Measurements from ENCODE around the gene TMEM167B.
"Not testable (repeated sequence)": the region's sequence is repeated elsewhere in the genome, so short reads cannot be mapped to it uniquely, and the experiment has no call there.

The TMEM167B gene

GRCh38 chr1:109113590-109114341, 23.2 kb downstream of the TMEM167B start, which contains the start of gene ELAPOR1:
Gene ELAPOR1 (plus strand): TSS chr1:109114115. CDS start chr1:109114184, 69 bp downstream.
- DNase-seq (ENCODE audit: low spot score), result peak; percentile 74

DNA sequence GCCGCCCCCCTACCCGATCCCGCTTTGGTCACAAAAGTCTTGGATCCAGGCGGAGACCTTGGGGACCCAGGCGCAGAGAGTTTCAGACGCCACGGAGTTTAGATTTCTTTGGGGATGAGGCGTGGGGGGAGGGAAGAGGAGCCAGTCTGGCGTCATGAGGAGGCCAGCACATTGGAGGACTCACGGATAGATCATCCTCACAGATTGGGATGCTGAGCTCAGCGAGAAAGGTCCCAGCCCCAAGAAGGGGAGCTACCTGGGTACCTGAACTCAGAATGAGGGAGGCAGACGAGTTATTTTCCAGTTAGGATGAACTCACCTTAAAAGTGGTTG, 23.7 kb downstream of the TMEM167B start:
- DNase-seq (ENCODE audit: low spot score), result peak; percentile 27

DNA sequence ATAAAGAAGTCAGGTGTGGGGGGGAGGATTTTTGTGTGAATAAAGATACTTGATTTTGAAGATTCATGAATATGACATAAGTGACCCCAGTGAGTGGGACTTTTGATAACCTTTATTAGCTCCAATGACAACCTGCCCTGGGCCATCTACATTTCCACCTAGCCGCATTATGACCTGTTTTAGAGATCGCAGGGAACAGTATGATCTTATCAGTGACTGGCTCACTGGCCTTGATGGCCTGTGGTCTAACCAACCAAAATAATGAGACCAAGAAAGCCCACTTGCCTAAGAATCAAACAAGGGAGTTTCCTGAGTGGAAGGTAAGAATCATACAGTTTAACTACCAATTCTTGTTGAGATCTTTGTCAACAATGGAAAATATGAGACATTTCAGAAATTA, 25.1 kb downstream of the TMEM167B start:
- no peak for DNase-seq (ENCODE audit: low spot score)

GRCh38 chr1:109116286-109116685, 25.7 kb downstream of the TMEM167B start:
- no peak for DNase-seq (ENCODE audit: low spot score)

GRCh38 chr1:109118089-109118488, 27.5 kb downstream of the TMEM167B start:
- no peak for DNase-seq (ENCODE audit: low spot score)

GRCh38 chr1:109120356-109120755, 29.8 kb downstream of the TMEM167B start:
- no peak for DNase-seq (ENCODE audit: low spot score)

GRCh38 chr1:109131059-109131458, 40.5 kb downstream of the TMEM167B start:
- no peak for DNase-seq (ENCODE audit: low spot score)

DNA sequence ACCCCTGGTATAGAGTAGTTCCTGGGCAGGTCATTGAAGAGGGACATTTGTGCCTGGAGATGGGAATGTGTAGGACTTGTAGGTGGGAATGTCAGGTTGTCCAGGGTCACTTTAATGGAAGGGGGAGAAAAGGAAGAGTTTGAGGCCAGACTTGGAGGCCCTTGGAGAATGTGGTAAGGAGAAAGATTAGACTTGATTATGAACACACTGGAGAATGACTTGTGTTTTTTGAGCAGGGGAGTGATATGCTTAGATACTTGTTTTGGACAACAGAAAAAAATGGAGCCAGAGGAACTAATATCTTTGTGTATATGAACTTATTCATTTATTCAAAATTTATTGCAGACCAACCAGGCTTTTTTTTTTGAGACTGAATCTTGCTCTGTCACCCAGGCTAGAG, 41.2 kb downstream of the TMEM167B start:
- DNase-seq (ENCODE audit: low spot score), result no peak

GRCh38 chr1:109133002-109133706, 42.6 kb downstream of the TMEM167B start:
- DNase-seq (ENCODE audit: low spot score), result no peak

- peak; percentile 74 for DNase-seq (ENCODE audit: low spot score)
Observed at GRCh38 chr1:109133815-109134214, 43.3 kb downstream of the TMEM167B start.

DNA sequence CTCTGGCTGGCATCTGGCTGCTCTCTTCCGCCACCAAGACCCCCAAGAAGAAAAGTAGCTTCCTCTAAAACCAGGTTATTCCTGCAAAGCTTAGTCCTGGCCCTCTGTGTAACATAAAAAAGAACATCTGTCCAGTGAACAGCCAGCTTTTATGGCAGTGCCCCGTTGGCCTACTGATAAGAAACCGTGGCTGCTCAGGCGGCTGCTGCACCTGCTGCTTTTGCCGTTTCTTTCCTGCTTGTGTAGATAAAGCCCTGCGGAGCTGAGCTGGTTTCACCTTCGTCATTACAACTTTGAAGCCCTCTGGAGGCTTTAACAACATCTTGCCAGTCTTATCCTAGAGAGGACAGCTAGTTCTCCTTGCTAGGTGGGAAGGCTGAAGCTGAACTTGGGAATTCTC, 43.9 kb downstream of the TMEM167B start:
- DNase-seq (ENCODE audit: low spot score), result no peak

GRCh38 chr1:109135940-109136339, 45.4 kb downstream of the TMEM167B start:
- DNase-seq (ENCODE audit: low spot score), result no peak

DNA sequence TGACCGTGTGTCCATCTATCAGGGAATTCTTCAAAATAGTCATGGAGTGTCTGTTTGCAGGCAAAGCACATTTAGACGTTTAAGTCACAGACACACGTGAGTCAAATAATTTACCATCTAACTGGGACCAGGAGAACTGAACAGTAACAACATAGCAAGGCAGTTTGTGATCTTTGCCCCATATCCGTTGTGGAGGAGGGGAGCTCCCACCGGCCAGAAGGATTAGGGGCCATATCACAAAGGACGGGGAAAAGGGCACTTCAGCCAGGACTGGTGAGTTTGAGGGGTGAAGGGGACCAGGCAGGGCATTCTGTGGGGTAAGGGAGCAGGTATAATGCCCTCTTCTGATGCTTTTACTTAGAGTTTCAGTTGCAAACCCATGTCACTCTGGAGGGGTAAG, 46.2 kb downstream of the TMEM167B start:
- no peak for DNase-seq (ENCODE audit: low spot score)

- no peak for DNase-seq (ENCODE audit: low spot score)
Observed at GRCh38 chr1:109137958-109138357, 47.4 kb downstream of the TMEM167B start.

DNA sequence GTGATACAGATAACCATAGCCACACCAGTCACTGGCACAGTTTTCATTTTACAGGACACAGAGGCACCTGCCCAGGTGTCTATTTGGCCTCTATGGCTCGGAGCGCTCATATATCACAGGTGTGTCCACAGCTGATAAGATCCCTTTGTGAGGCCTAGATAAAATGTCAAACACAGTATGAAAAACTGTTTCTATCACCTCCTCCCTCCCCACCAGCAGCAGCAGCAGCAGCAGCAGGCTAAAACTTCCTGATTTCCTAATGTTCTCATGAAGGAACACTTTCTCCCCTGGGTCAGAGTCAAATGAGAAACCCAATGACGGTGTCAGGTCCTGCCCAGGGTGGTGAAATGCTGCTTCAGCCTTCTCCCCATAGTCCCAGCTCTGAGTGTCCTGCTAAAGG, 47.8 kb downstream of the TMEM167B start:
- DNase-seq (ENCODE audit: low spot score), result no peak

DNA sequence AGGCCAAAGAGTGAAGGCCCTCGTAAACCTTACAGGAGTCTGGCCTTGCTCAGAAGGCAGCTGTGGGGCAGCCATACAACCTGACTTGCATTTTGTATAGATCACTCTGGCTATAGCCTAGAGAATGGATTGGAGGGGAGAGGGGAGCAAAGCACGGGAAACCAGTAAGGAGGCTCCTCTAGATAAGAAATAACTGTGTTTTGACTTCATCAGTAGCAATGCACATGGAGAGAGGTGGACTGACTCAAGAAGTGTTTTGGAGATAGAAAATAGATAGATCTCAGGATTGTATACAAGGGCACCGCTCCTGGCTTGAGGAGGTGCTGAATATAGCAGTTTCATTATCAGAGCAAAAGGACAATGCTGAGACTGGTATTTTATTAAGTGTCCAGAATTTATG, 49.8 kb downstream of the TMEM167B start:
- DNase-seq (ENCODE audit: low spot score), result no peak

- DNase-seq (ENCODE audit: low spot score), result no peak
Observed at GRCh38 chr1:109142260-109142659, 51.7 kb downstream of the TMEM167B start.

- not testable (repeated sequence) for DNase-seq (ENCODE audit: low spot score)
Observed at GRCh38 chr1:109142725-109143124, 52.2 kb downstream of the TMEM167B start.
